ENCODE results near the gene PTGES2. TPM values are rescaled to one million over a fixed set of nuclear protein-coding genes. Genes with fewer than 3 reads are reported as not detected.
"Not testable (repeated sequence)": the region's sequence is repeated elsewhere in the genome, so short reads cannot be mapped to it uniquely, and the experiment has no call there.

Gene PTGES2
- total RNA-seq, 1 experiment from 2014 or later, result 37.9 TPM

DNA sequence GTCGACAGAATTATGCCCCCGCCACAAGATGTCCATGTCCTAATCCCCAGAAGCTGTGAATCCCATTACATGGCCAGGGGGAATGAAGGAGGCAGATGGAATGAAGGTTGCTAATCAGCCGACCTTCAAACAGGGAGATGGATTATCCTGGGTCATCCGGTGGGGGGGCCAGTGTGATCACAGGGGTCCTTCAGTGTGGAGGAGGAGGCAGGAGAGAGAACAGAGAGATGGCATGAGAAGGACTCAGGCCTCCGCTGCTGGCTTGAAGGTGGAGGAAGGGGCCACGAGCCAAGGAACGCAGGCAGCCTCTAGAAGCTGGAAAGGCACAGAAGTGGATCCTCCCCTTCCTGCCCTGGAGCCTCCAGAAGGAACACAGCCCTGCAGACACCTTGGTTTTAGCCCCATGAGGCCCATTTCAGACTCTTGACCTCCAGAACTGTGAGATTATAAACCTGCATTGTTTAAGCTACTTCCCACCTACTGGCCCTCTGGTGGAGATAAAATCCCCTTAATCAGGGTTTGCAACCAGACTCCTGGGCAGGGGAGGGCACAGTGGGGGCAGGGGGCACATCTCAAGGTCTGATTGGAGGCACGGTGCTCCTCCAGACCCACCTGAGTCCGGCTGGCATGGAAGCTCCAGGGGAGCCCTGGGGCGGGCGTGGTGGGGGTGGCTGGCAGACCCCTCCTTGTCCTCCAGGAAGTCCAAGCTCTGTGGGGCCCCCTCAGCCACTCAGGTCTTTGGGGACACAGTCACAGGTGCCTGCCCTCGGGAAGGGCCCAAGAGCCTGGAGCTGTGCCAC is 13.8 kb downstream of the PTGES2 start:
- DNase-seq (ENCODE audit: low read depth in 1 of 2, low spot score in 2 of 2), result no peak
- no peaks in the 10 kb centered on the region for H3K9me3 ChIP-seq (replicated peaks)

DNA sequence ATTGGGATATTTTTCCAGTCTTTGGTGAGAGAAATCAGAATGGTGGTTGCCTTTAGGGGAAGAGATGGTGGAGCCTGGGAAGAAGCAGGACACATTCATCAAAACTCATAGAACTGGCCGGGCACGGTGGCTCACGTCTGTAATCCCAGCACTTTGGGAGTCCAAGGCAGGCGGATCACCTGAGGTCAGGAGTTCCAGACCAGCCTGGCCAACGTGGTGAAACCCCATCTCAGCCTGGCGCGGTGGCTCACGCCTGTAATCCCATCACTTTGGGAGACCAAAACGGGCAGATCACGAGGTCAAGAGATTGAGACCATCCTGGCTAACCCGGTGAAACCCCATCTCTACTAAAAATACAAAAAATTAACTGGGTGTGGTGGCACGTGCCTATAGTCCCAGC is 15.8 kb downstream of the PTGES2 start:
- H3K27me3 ChIP-seq (replicated peaks); H3K27ac ChIP-seq; H3K4me3 ChIP-seq; H3K4me1 ChIP-seq (replicated peaks); DNase-seq (ENCODE audit: low read depth in 1 of 2, low spot score in 2 of 2); H3K9me3 ChIP-seq (replicated peaks): not testable (repeated sequence)
- H3K36me3 ChIP-seq, result peaks cover 26% of the 10 kb centered on the region

More for the DNA sequence above, 13.8 kb downstream of the PTGES2 start:
- Histone ChIP-seq H3K4me1 (replicated peaks) (no peaks in the 10 kb centered on the region), H3K4me3 (no peak overlapping the region), H3K36me3 (peaks cover 6% of the 10 kb centered on the region; the same call in 1 of the 2 replicates), H3K27ac (no peak overlapping the region), H3K27me3 (replicated peaks) (no peaks in the 10 kb centered on the region)

DNA sequence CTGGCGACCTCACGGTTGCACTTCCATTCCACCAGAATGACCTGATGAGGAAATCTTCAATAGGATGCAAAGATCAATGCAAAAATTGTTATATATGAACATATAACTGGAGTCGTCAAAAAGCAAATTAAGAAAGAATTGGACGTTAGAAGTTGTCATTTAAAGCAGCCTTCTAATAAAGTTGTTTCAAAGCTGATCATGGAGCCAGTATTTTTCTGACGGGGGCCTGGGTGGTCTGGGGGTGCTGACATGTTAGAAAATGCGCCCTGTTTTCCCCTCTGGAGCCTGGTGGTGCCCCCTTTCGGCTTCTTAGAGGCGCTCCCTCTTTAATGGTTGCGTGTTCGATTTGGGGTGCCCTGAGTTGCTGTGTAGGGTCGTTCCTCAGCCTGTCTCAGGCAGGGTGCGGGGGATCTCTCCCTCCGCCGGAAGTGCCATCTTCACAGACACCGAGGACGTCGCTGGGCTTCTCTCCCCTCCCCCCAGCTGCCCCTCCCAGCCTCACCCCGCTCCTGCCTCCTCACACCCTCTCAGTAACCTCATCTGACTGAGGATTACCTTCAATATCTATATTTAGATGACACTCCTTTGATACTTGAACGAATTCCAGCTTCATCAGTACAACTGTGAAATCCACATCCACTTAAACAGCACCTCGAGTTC is 18.3 kb downstream of the PTGES2 start:
- no peaks in the 10 kb centered on the region for H3K27me3 ChIP-seq (replicated peaks)
- no peak overlapping the region for H3K4me3 ChIP-seq
- peaks cover 46% of the 10 kb centered on the region for H3K36me3 ChIP-seq
- DNase-seq (ENCODE audit: low read depth in 1 of 2, low spot score in 2 of 2), result no peak
- no peak overlapping the region for H3K27ac ChIP-seq
- no peaks in the 10 kb centered on the region for H3K9me3 ChIP-seq (replicated peaks)
- no peaks in the 10 kb centered on the region for H3K4me1 ChIP-seq (replicated peaks)

DNA sequence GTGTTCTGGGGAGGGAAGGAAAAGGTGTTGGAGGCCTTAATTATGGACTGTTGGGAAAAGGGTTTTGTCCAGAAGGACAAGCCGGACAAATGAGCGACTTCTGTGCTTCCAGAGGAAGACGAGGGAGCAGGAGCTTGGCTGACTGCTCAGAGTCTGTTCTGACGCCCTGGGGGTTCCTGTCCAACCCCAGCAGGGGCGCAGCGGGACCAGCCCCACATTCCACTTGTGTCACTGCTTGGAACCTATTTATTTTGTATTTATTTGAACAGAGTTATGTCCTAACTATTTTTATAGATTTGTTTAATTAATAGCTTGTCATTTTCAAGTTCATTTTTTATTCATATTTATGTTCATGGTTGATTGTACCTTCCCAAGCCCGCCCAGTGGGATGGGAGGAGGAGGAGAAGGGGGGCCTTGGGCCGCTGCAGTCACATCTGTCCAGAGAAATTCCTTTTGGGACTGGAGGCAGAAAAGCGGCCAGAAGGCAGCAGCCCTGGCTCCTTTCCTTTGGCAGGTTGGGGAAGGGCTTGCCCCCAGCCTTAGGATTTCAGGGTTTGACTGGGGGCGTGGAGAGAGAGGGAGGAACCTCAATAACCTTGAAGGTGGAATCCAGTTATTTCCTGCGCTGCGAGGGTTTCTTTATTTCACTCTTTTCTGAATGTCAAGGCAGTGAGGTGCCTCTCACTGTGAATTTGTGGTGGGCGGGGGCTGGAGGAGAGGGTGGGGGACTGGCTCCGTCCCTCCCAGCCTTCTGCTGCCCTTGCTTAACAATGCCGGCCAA is 19.1 kb downstream of the PTGES2 start:
- Histone ChIP-seq H3K9me3 (replicated peaks) (no peaks in the 10 kb centered on the region), H3K27ac (no peak overlapping the region), H3K36me3 (peaks cover 54% of the 10 kb centered on the region), H3K27me3 (replicated peaks) (no peaks in the 10 kb centered on the region), H3K4me1 (replicated peaks) (no peaks in the 10 kb centered on the region), H3K4me3 (no peak overlapping the region)
- DNase-seq (ENCODE audit: low read depth in 1 of 2, low spot score in 2 of 2), result no peak

DNA sequence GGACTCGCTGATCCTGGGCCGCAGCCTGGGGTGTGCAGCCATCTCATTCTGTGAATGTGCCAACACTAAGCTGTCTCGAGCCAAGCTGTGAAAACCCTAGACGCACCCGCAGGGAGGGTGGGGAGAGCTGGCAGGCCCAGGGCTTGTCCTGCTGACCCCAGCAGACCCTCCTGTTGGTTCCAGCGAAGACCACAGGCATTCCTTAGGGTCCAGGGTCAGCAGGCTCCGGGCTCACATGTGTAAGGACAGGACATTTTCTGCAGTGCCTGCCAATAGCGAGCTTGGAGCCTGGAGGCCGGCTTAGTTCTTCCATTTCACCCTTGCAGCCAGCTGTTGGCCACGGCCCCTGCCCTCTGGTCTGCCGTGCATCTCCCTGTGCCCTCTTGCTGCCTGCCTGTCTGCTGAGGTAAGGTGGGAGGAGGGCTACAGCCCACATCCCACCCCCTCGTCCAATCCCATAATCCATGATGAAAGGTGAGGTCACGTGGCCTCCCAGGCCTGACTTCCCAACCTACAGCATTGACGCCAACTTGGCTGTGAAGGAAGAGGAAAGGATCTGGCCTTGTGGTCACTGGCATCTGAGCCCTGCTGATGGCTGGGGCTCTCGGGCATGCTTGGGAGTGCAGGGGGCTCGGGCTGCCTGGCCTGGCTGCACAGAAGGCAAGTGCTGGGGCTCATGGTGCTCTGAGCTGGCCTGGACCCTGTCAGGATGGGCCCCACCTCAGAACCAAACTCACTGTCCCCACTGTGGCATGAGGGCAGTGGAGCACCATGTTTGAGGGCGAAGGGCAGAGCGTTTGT is 19.9 kb downstream of the PTGES2 start:
- Histone ChIP-seq H3K4me3 (no peak overlapping the region), H3K4me1 (replicated peaks) (no peaks in the 10 kb centered on the region), H3K27me3 (replicated peaks) (no peaks in the 10 kb centered on the region), H3K9me3 (replicated peaks) (no peaks in the 10 kb centered on the region), H3K27ac (no peak overlapping the region), H3K36me3 (peaks cover 62% of the 10 kb centered on the region)
- no peak for DNase-seq (ENCODE audit: low read depth in 1 of 2, low spot score in 2 of 2)

DNA sequence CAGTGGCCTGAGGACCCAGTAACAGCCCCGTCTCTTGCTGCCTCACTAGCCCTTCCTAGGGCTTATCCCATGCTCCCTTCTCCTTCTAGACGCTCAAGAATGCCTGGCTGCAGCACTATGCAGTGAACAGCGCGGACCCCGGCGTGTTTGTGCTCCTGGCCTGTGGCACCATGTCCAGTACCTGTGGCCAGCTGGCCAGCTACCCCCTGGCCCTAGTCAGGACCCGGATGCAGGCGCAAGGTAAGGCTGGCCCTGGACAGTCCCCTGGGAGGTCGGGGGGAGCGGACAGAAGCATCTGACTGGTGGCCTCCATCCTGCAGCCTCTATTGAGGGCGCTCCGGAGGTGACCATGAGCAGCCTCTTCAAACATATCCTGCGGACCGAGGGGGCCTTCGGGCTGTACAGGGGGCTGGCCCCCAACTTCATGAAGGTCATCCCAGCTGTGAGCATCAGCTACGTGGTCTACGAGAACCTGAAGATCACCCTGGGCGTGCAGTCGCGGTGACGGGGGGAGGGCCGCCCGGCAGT is 20.5 kb downstream of the PTGES2 start:
- no peak overlapping the region for H3K27ac ChIP-seq
- no peaks in the 10 kb centered on the region for H3K4me1 ChIP-seq (replicated peaks)
- H3K36me3 ChIP-seq, result peaks cover 68% of the 10 kb centered on the region
- H3K9me3 ChIP-seq (replicated peaks), result no peaks in the 10 kb centered on the region
- no peaks in the 10 kb centered on the region for H3K27me3 ChIP-seq (replicated peaks)
- no peak for DNase-seq (ENCODE audit: low read depth in 1 of 2, low spot score in 2 of 2)
- no peak overlapping the region for H3K4me3 ChIP-seq

DNA sequence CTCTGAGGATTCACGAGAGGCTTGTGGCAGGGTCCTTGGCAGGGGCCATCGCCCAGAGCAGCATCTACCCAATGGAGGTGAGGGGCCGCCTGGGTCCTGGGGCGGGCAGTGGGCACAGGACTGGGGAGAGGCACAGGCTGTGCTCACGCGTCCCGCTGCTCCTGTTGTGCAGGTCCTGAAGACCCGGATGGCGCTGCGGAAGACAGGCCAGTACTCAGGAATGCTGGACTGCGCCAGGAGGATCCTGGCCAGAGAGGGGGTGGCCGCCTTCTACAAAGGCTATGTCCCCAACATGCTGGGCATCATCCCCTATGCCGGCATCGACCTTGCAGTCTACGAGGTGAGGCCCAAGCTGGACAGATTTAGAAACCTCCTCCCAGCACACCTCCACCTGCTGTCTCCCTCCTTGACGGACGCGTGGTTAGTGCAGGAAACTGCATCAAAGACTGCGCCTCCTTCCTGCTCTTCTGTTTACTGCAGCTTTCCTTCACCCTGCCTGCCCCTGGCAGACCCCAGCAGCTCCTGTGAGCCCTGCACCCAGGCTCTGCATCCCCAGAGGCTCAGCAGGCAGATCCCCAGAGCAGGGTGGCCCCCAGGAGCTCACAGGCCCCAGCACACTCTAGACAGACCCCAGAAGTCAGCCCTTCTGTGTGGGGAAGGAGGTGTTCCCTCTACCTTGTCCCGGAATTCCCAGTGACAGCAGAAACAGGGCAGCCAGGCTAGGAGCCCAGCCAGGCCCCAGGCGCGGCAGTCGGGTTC is 21.2 kb downstream of the PTGES2 start:
- Histone ChIP-seq H3K36me3 (peaks cover 73% of the 10 kb centered on the region), H3K27ac (no peak overlapping the region), H3K9me3 (replicated peaks) (no peaks in the 10 kb centered on the region), H3K4me1 (replicated peaks) (no peaks in the 10 kb centered on the region), H3K4me3 (no peak overlapping the region), H3K27me3 (replicated peaks) (no peaks in the 10 kb centered on the region)
- DNase-seq (ENCODE audit: low read depth in 1 of 2, low spot score in 2 of 2), result no peak

DNA sequence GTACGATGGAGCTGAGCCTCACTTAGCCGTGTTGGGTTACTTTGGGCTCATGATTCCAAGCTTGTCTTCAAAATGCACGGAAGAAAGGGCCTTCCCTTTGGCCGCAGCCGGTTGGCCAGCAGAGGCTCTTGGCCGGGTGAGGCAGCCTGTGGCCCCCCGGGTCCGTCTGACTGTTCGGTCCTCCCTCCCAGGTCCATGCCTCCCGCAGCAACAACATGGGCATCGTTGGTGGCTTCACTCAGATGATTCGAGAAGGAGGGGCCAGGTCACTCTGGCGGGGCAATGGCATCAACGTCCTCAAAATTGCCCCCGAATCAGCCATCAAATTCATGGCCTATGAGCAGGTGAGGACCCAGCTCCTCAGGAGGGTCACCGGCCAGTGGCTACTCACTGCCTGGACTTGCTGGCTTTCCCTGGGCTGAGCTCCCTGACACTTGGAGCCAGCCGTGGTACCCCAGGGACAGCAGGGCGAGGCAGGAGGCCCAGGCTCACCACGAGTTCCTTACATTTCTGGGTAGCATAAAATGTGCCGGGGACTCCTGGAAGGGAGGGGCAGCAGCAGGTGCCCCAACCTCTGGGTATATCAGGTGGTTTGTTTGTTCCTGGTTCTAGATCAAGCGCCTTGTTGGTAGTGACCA is 21.9 kb downstream of the PTGES2 start:
- peaks cover 80% of the 10 kb centered on the region for H3K36me3 ChIP-seq

DNA sequence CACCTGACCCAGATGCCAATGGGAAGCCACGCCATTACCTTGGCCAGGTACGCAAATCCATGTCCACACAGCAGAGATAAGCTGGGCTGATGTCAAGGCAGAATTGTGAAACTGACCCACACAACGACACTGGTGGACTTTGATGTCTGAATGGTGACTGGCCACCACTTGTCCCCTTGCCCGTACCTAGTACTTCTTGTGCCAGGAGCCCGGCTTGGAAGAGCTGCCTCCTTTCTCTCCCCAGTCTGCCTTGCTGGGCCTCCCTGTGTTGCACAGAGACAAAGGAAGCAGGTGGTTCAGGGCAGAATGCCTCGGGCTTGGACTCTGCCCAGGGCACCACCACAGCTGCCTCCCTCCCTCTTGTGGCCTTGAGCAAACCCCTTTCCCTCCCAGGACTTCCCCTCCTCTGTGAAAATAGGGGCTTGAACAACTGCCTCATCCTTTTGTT is 23.3 kb downstream of the PTGES2 start:
- no peaks in the 10 kb centered on the region for H3K9me3 ChIP-seq (replicated peaks)
- no peak overlapping the region for H3K4me3 ChIP-seq
- no peak for DNase-seq (ENCODE audit: low read depth in 1 of 2, low spot score in 2 of 2)
- no peak overlapping the region for H3K27ac ChIP-seq
- no peaks in the 10 kb centered on the region for H3K27me3 ChIP-seq (replicated peaks)
- peaks cover 92% of the 10 kb centered on the region for H3K36me3 ChIP-seq
- peaks cover 11% of the 10 kb centered on the region for H3K4me1 ChIP-seq (replicated peaks)

More for the DNA sequence above, 21.9 kb downstream of the PTGES2 start:
- Histone ChIP-seq H3K27ac (no peak overlapping the region), H3K27me3 (replicated peaks) (no peaks in the 10 kb centered on the region), H3K9me3 (replicated peaks) (no peaks in the 10 kb centered on the region), H3K4me3 (no peak overlapping the region), H3K4me1 (replicated peaks) (no peaks in the 10 kb centered on the region)
- DNase-seq (ENCODE audit: low read depth in 1 of 2, low spot score in 2 of 2), result no peak

DNA sequence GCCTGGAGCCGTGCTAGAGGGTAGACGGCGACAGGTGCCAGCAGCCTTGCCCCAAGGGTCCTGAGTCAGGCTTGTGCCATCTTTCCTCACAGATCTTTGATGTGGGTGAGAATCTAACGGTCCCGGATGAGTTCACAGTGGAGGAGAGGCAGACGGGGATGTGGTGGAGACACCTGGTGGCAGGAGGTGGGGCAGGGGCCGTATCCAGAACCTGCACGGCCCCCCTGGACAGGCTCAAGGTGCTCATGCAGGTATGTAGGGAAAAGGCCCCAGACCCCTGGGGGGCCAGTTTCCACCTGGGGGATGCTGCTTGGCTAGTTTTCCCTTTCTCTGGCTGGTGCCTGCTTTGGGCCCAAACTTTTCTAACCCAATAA is 24.0 kb downstream of the PTGES2 start:
- no peak overlapping the region for H3K4me3 ChIP-seq
- H3K27ac ChIP-seq, result no peak overlapping the region
- no peaks in the 10 kb centered on the region for H3K9me3 ChIP-seq (replicated peaks)
- peaks cover 15% of the 10 kb centered on the region for H3K4me1 ChIP-seq (replicated peaks)
- no peak for DNase-seq (ENCODE audit: low read depth in 1 of 2, low spot score in 2 of 2)
- H3K27me3 ChIP-seq (replicated peaks), result no peaks in the 10 kb centered on the region
- H3K36me3 ChIP-seq, result peaks cover 90% of the 10 kb centered on the region

DNA sequence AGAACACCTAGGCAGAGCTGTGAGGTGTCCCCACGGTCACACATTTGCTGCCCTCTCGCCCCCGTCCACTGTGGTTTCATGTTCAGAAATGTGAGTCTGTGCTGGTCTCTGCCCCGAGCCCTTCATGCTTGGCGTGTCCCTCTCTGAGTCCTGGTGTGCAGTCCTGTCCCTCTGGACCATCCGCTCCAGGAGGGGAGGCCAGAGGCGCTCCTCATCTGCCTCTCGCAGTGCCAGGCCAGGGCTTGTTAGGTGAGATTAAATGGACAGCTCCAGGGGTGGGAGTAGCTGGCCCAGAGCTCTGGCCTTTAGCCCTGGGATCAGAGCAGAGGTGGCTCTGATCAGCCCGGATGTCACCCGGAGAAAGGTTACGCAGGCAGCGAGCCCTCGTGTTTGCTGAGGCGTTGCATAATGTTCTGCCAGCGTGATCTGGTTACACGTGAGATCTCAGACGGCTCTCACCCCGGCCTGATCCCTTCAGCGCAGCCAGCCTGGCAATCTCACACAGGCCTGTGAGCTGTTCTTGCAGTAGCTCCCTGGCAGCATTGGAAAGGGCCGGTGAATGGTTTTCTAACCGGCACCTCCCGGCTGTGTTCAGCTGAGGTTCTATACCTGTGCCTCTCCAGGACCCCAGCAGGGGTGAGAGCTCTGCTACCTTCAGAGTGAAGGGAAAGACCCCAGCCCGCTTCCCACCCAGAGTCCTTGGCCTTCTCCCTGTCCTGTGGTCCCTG is 24.5 kb downstream of the PTGES2 start:
- Histone ChIP-seq H3K4me1 (replicated peaks) (peaks cover 20% of the 10 kb centered on the region), H3K36me3 (peaks cover 84% of the 10 kb centered on the region), H3K4me3 (no peak overlapping the region), H3K9me3 (replicated peaks) (no peaks in the 10 kb centered on the region), H3K27me3 (replicated peaks) (no peaks in the 10 kb centered on the region), H3K27ac (no peak overlapping the region)
- DNase-seq (ENCODE audit: low read depth in 1 of 2, low spot score in 2 of 2), result no peak

DNA sequence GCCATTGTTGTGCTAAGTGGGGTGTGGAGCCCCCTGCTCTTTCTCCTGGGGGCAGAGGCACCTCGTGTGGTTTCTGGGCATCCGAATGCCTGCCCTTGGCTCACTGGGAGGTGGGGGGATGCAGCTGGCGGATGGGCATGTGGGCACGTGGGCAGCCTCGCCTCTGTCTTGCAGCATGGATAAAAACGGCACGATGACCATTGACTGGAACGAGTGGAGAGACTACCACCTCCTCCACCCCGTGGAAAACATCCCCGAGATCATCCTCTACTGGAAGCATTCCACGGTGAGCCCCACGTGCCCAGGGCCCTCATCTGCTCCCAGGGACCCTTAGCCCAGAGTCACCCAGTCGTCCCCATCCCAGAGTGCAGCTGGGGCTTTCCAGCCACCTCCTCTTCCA is 25.3 kb downstream of the PTGES2 start:
- Histone ChIP-seq H3K27ac (no peak overlapping the region), H3K27me3 (replicated peaks) (no peaks in the 10 kb centered on the region), H3K4me3 (no peak overlapping the region), H3K9me3 (replicated peaks) (no peaks in the 10 kb centered on the region), H3K36me3 (peaks cover 76% of the 10 kb centered on the region), H3K4me1 (replicated peaks) (peaks cover 29% of the 10 kb centered on the region)
- no peak for DNase-seq (ENCODE audit: low read depth in 1 of 2, low spot score in 2 of 2)
